Pancreas (tissue), 10 donors: ENCODE measurements around the gene DGKH. TPM values are rescaled to one million over a fixed set of nuclear protein-coding genes. Genes with fewer than 3 reads are reported as not detected.

Experiments used
- ATAC-seq, 4 donors: fragments of 200-7000 bp; cut with Tn5 transposase; one replicate each; pipeline versions ENCODE4 v1.8.0 to v1.9.1; 2020; ENCODE audit warnings: mild to moderate bottlenecking in 4 of 4, moderate library complexity in 4 of 4
- DNase-seq, 6 donors: peaks; one replicate each; pipeline ENCODE4 v3.0.0-alpha.2; 2020
- FAIRE-seq: peaks from 2 replicates; lab custom pipeline; 2012; peaks lifted over from hg19 to GRCh38; lab: Jason Lieb, UNC
- H3K27ac ChIP-seq, 4 donors: fragments of 200-600 bp; sonication (generic); 1 replicate in 3 of 4; 2 replicates in 1 of 4; pipeline versions ENCODE4 v1.5.0 to v1.8.0; 2020
- H3K27me3 ChIP-seq, 4 donors: fragments of 200-600 bp; one replicate each; pipeline ENCODE4 v1.8.0; 2021
- H3K36me3 ChIP-seq, 3 donors: fragments of 200-600 bp; sonication (generic) in 1 of 3; one replicate each; pipeline versions ENCODE4 v1.5.0 to v1.8.0; 2020 to 2021
- H3K4me1 ChIP-seq, 3 donors: fragments of 200-600 bp; one replicate each; pipeline ENCODE4 v1.8.0; 2021
- H3K4me3 ChIP-seq, 4 donors: fragments of 200-600 bp; sonication (generic) in 2 of 4; one replicate each; pipeline versions ENCODE4 v1.5.0 to v1.8.0; 2020 to 2021
- H3K9me3 ChIP-seq, 4 donors: fragments of 200-600 bp; one replicate each; pipeline ENCODE4 v1.8.0; 2021
- WGBS, 2 donors: extraction: QIAGEN DNeasy Blood & Tissue Kit; methylation state at CpG; one replicate each; pipeline ENCODE4 v1.1.7; 2013; 5-methylcytosine and 5-hydroxymethylcytosine counted together
- intact Hi-C, 3 donors: fragments of 100-400 bp; cut with DNase I; formaldehyde crosslinking; loops; one replicate each; pipeline versions ENCODE4 v1.11.1 to v1.14.2; 2022
- polyA plus RNA-seq, 2 donors: library from polyadenylated mRNA; stranded (reverse); fragments of 200-250 nt; gene quantifications; one replicate each; pipeline ENCODE4 v1.2.3, GENCODE V29; 2013
- total RNA-seq, 6 donors: library from RNA; stranded (reverse); fragmentation: NEBNext Ultra II Directional in 4 of 6; extraction: Animal tissue kit (Norgen Biotek cat#: 25700) in 4 of 6; gene quantifications; one replicate each; pipeline versions ENCODE4 v1.2.1 to v1.2.4, GENCODE V29; 2021 to 2023
- TF ChIP-seq, protein P1 (sequence below), 4 donors: fragments of 200-600 bp; sonication (generic) in 3 of 4; IDR thresholded peaks; one replicate each; pipeline versions ENCODE4 v1.5.0 to v1.8.0; 2021; ENCODE audit warnings: antibody characterized with exemption in 4 of 4
- donor health status: healthy with polysubstance abuse.
- donor health status: DM: no; HTN: no; CAD: no; lungs with moderate emphysema.
- donor health status: DM: no; HTN: no; CAD: no.
- donor health status: control.
- donor health status: control.
- donor health status: Bipolar disorder and iron deficiency.
- donor health status: DM: yes; HTN: yes; CAD: no.
- donor health status: DM: no; HTN: no; CAD: no.
- donor health status: DM: no; HTN: no; CAD: no.
- donor health status: DM: yes; HTN: yes; CAD: no.

The DGKH gene
- total and polyA plus RNA-seq, 8 donors = 0.87 to 5.0 (median 1.6) TPM

DNA sequence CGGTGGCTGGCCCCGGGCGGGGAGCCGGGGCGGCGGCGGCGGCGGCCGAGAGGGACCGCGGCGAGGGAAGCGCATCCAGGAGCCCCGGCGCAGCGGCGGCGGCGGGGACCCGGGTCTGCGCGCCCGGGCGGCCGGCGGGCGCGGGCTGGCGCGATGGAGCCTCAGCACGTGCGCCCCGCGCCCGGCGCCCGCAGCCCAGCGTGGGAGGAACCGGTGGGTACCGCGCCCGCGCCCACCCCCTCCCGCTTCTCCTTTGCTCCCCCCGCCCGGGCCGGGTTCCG lies 7.8 kb upstream of the DGKH start:
- FAIRE-seq (no peak), DNase-seq (no peak), ATAC-seq (no peak)
- TF ChIP-seq, protein P1, sequence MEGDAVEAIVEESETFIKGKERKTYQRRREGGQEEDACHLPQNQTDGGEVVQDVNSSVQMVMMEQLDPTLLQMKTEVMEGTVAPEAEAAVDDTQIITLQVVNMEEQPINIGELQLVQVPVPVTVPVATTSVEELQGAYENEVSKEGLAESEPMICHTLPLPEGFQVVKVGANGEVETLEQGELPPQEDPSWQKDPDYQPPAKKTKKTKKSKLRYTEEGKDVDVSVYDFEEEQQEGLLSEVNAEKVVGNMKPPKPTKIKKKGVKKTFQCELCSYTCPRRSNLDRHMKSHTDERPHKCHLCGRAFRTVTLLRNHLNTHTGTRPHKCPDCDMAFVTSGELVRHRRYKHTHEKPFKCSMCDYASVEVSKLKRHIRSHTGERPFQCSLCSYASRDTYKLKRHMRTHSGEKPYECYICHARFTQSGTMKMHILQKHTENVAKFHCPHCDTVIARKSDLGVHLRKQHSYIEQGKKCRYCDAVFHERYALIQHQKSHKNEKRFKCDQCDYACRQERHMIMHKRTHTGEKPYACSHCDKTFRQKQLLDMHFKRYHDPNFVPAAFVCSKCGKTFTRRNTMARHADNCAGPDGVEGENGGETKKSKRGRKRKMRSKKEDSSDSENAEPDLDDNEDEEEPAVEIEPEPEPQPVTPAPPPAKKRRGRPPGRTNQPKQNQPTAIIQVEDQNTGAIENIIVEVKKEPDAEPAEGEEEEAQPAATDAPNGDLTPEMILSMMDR (IDR thresholded peaks at IDR 0.05) = no peak
- H3K27ac ChIP-seq = peak overlapping the region in 2 of 4 donors; percentile 84 to 90
- WGBS, 2 donors = 0% methylated on average over 49 of the region's 49 CpGs; no CpG with 5 or more reads in 1 of the 2 donors
- H3K36me3 ChIP-seq = no peaks in the 10 kb centered on the region
- no peaks in the 10 kb centered on the region for H3K9me3 ChIP-seq
- intact Hi-C loops = no loop called here
- H3K4me1 ChIP-seq = peaks cover 0 to 6% (median 0%) of the 10 kb centered on the region in 3 donors
- no peaks in the 10 kb centered on the region for H3K27me3 ChIP-seq
- H3K4me3 ChIP-seq = peak overlapping the region; percentile 45 to 82 (median 65)

DNA sequence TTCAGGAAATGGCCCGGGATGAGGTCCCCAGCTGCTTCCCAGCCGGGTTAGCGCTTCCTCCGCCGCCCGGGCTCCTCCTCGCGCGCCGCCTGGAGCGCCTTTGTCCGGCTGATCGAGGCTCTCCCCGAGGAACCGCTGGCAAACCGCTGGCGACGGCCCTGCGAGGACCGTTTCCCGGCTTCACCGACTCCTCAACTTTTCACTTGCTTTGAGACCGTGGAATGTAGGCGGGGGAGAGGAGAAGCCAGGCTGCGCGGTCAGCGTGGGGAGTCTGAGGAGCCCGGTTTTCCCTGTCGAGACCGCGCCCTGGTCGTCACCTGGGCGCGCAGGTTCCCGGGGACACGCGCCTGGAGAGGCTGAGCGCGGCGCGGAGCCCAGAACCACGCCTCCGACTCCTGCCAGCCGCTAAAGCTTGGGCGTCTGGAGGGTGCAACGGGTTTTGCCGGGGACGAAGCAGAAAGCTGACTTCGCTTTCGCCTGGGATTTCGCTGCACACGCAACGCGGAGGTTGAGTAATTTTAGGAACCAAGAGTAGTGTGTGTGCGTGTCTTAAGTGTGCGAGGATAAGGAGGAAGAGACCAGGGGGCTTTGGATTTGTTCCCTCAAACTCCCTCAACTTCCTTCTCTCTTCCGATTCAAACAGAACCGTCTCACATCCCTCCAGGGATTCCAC lies 7.3 kb upstream of the DGKH start:
- intact Hi-C loops = no loop called here
- no peak for FAIRE-seq

DNA sequence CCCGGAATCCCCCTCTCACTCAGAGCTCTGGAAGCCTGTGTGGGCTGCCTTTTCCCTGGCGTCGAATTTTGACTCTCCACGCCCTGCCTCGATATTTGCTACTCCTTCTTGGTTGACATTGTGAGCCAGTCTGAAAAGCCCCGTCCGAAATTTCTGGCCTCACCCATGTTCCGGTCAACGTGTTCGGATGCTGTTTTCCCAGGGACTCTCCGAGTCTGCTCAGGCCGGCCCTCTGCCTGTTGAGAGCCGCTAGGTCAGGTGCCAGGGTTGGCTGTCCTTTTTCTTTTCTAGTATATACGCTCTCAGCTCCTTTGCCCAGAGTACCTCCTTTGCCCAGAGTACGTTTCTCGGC lies 6.8 kb upstream of the DGKH start:
- peak; percentile 41 to 65 (median 60) for ATAC-seq
- no peak for FAIRE-seq
- Histone ChIP-seq H3K4me1 (peaks cover 0 to 6% (median 0%) of the 10 kb centered on the region in 3 donors), H3K36me3 (no peaks in the 10 kb centered on the region), H3K9me3 (no peaks in the 10 kb centered on the region), H3K4me3 (peak overlapping the region in 3 of 4 donors; percentile 45 to 71 (median 59)), H3K27ac (no peak overlapping the region), H3K27me3 (no peaks in the 10 kb centered on the region)
- 2 to 3% methylated on average over 16 of the region's 16 CpGs for WGBS, 2 donors
- intact Hi-C loops = no loop called here
- TF ChIP-seq, protein P1 (IDR thresholded peaks at IDR 0.05) = peak in 2 of 4 donors; percentile 14 to 16
- peak in 5 of 6 donors; percentile 43 to 74 (median 51) for DNase-seq

More for the DNA sequence above, 7.3 kb upstream of the DGKH start:
- TF ChIP-seq, protein P1 (IDR thresholded peaks at IDR 0.05) = no peak
- Histone ChIP-seq H3K4me3 (peak overlapping the region; percentile 45 to 82 (median 65)), H3K27me3 (no peaks in the 10 kb centered on the region), H3K36me3 (no peaks in the 10 kb centered on the region), H3K4me1 (peaks cover 0 to 6% (median 0%) of the 10 kb centered on the region in 3 donors), H3K27ac (peak overlapping the region in 3 of 4 donors; percentile 15 to 66 (median 46)), H3K9me3 (no peaks in the 10 kb centered on the region)
- DNase-seq (peak in 5 of 6 donors; percentile 33 to 76 (median 52)), ATAC-seq (peak; percentile 44 to 72 (median 60))
- WGBS, 2 donors = 0 to 1% methylated on average over 54 to 58 of the region's 58 CpGs

DNA sequence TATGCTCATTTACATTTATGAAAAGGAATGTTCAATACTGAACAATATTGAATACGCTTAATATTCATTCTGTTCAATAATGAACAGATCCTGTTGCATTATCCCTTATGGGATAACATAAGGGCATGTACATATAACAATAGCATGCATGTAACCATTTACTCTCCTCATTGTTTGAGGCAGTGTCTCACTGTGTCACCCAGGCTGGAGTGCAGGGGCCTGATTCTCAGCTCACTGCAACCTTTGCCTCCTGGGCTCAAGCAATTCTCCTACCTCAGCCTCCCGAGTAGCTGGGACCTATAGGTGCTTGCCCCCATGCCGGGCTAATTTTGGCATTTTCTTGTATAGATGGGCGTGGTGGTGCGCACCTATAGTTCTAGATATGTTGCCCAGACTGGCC lies 4.8 kb upstream of the DGKH start:
- 88 to 94% methylated on average over 5 of the region's 5 CpGs for WGBS, 2 donors
- no peaks in the 10 kb centered on the region for H3K36me3 ChIP-seq
- TF ChIP-seq, protein P1 (IDR thresholded peaks at IDR 0.05) = no peak
- H3K4me1 ChIP-seq = peaks cover 0 to 13% (median 0%) of the 10 kb centered on the region in 3 donors
- no peak for ATAC-seq
- no peak overlapping the region for H3K4me3 ChIP-seq
- H3K27ac ChIP-seq = no peak overlapping the region
- DNase-seq = no peak
- H3K27me3 ChIP-seq = no peaks in the 10 kb centered on the region
- FAIRE-seq = no peak
- no peaks in the 10 kb centered on the region for H3K9me3 ChIP-seq
- intact Hi-C loops = no loop called here

- no peaks in the 10 kb centered on the region for H3K9me3 ChIP-seq
- 93 to 95% methylated on average over 4 of the region's 4 CpGs for WGBS, 2 donors
- intact Hi-C loops = no loop called here
These were observed 2.0 kb upstream of the DGKH start for GRCh38 chr13:42046448-42046847.

More at GRCh38 chr13:42046448-42046847, 2.0 kb upstream of the DGKH start:
- H3K36me3 ChIP-seq = no peaks in the 10 kb centered on the region
- H3K27ac ChIP-seq = no peak overlapping the region
- TF ChIP-seq, protein P1 (IDR thresholded peaks at IDR 0.05) = no peak
- FAIRE-seq = no peak
- no peaks in the 10 kb centered on the region for H3K27me3 ChIP-seq
- peaks cover 0 to 18% (median 0%) of the 10 kb centered on the region in 3 donors for H3K4me1 ChIP-seq
- no peak for DNase-seq
- no peak for ATAC-seq
- no peak overlapping the region for H3K4me3 ChIP-seq
